Gastrocnemius medialis (tissue), 4 donors: ENCODE data around the gene SPRN. TPM values are rescaled to one million over a fixed set of nuclear protein-coding genes. Genes with fewer than 3 reads are reported as not detected.

Experiments
- ATAC-seq, 2 donors: fragments of 150-250 bp; one replicate each; pipeline ENCODE4 v1.9.1; 2016
- DNase-seq, 2 donors: peaks; one replicate each; pipeline ENCODE4 v3.0.0-alpha.2; 2019
- H3K27ac ChIP-seq, 4 donors: fragments of 200-600 bp; sonication (generic); 1 replicate in 1 of 4; 2 replicates in 3 of 4; pipeline ENCODE4 v1.5.1; 2016 to 2018; ENCODE audit warnings: mild to moderate bottlenecking in 2 of 4, moderate library complexity in 1 of 4
- H3K27me3 ChIP-seq, 3 donors: fragments of 200-600 bp; sonication (generic) in 2 of 3; 1 replicate in 1 of 3; 2 replicates in 2 of 3; pipeline versions ENCODE4 v1.5.1 to v1.6.0; 2016 to 2019; ENCODE audit warnings: mild to moderate bottlenecking in 1 of 3, moderate library complexity in 1 of 3
- H3K36me3 ChIP-seq, 2 donors: fragments of 200-600 bp; sonication (generic) in 1 of 2; one replicate each; pipeline ENCODE4 v1.5.1; 2017 to 2018
- H3K4me1 ChIP-seq, 2 donors: fragments of 200-600 bp; sonication (generic) in 1 of 2; one replicate each; pipeline ENCODE4 v1.5.1; 2016 to 2017; ENCODE audit warnings: mild to moderate bottlenecking in 2 of 2
- H3K4me3 ChIP-seq, 4 donors: fragments of 200-600 bp; sonication (generic) in 3 of 4; 1 replicate in 1 of 4; 2 replicates in 3 of 4; pipeline ENCODE4 v1.5.1; 2016 to 2019; ENCODE audit warnings: mild to moderate bottlenecking in 2 of 4
- H3K9me3 ChIP-seq, 3 donors: fragments of 200-600 bp; sonication (generic) in 2 of 3; 1 replicate in 1 of 3; 2 replicates in 2 of 3; pipeline ENCODE4 v1.5.1; 2016 to 2019
- CTCF ChIP-seq, 5 experiments: fragments of 450-650 bp in 3 of 5; fragments of 200-600 bp in 2 of 5; sonication (generic) in 2 of 5; IDR thresholded peaks in 4 of 5; conservative IDR thresholded peaks in 1 of 5; 1 replicate in 4 of 5; 2 replicates in 1 of 5; pipeline ENCODE4 v1.5.1; 2016 to 2019; ENCODE audit warnings: antibody characterized with exemption in 5 of 5, mild to moderate bottlenecking in 3 of 5, moderate library complexity in 3 of 5
- POLR2A ChIP-seq, 2 donors: fragments of 450-650 bp; IDR thresholded peaks; one replicate each; pipeline ENCODE4 v1.6.1; 2017; ENCODE audit warnings: antibody characterized with exemption in 2 of 2, mild to moderate bottlenecking in 2 of 2, moderate library complexity in 2 of 2
- in situ Hi-C, 4 donors: fragments of 200-750 bp; cut with MboI; loops; one replicate each; pipeline versions ENCODE4 v1.15.0 to v1.8.0; 2017; ENCODE audit warnings: low sequenced_read_pairs in 4 of 4
- intact Hi-C: fragments of 100-400 bp; cut with DNase I; formaldehyde crosslinking; loops from one replicate; pipeline ENCODE4 v1.15.1; 2023; ENCODE audit warnings: low total_unique reads
- total RNA-seq, 4 donors: library from RNA; depleted of rRNA; stranded (reverse); fragments of >200 nt; gene quantifications; one replicate each; pipeline versions ENCODE4 v1.1.0 to v1.2.3, GENCODE V29; 2016

SPRN gene
- total RNA-seq, 4 donors from 2014 or later: not detected

GRCh38 chr10:133460208-133460769 is 35.9 kb upstream of the SPRN start:
- TF ChIP-seq POLR2A (IDR thresholded peaks at IDR 0.05) (no peak), CTCF (IDR thresholded peaks at IDR 0.05 in 4 of 5, conservative IDR thresholded peaks at IDR 0.05 in 1 of 5) (no peak)
- no peaks in the 10 kb centered on the region for H3K9me3 ChIP-seq
- no peaks in the 10 kb centered on the region for H3K27me3 ChIP-seq
- no peaks in the 10 kb centered on the region for H3K36me3 ChIP-seq
- no peak overlapping the region for H3K4me3 ChIP-seq
- H3K27ac ChIP-seq: no peak overlapping the region
- no peaks in the 10 kb centered on the region for H3K4me1 ChIP-seq
- ATAC-seq (no peak), DNase-seq (no peak)
- intact Hi-C loops: no loop called here
- in situ Hi-C loops: no loop called here

GRCh38 chr10:133459454-133460207 is 35.2 kb upstream of the SPRN start:
- intact Hi-C loops: no loop called here
- H3K27ac ChIP-seq: no peak overlapping the region
- no peak for TF ChIP-seq CTCF (IDR thresholded peaks at IDR 0.05 in 4 of 5, conservative IDR thresholded peaks at IDR 0.05 in 1 of 5)
- no peak for TF ChIP-seq POLR2A (IDR thresholded peaks at IDR 0.05)
- DNase-seq (no peak), ATAC-seq (no peak)
- H3K4me1 ChIP-seq: no peaks in the 10 kb centered on the region
- no peak overlapping the region for H3K4me3 ChIP-seq
- H3K36me3 ChIP-seq: no peaks in the 10 kb centered on the region
- H3K9me3 ChIP-seq: no peaks in the 10 kb centered on the region
- in situ Hi-C loops: no loop called here
- no peaks in the 10 kb centered on the region for H3K27me3 ChIP-seq

- Histone ChIP-seq H3K27me3 (no peaks in the 10 kb centered on the region), H3K4me3 (no peak overlapping the region), H3K36me3 (no peaks in the 10 kb centered on the region), H3K27ac (no peak overlapping the region), H3K9me3 (no peaks in the 10 kb centered on the region), H3K4me1 (no peaks in the 10 kb centered on the region)
- in situ Hi-C loops: no loop called here
- no peak for TF ChIP-seq CTCF (IDR thresholded peaks at IDR 0.05 in 4 of 5, conservative IDR thresholded peaks at IDR 0.05 in 1 of 5)
- TF ChIP-seq POLR2A (IDR thresholded peaks at IDR 0.05): no peak
- no peak for DNase-seq
- intact Hi-C loops: no loop called here
- no peak for ATAC-seq
Measured at GRCh38 chr10:133458710-133459453, 34.5 kb upstream of the SPRN start.

- H3K36me3 ChIP-seq: no peaks in the 10 kb centered on the region
- TF ChIP-seq POLR2A (IDR thresholded peaks at IDR 0.05) (no peak), CTCF (IDR thresholded peaks at IDR 0.05 in 4 of 5, conservative IDR thresholded peaks at IDR 0.05 in 1 of 5) (no peak)
- H3K27me3 ChIP-seq: no peaks in the 10 kb centered on the region
- no peaks in the 10 kb centered on the region for H3K4me1 ChIP-seq
- no peak for DNase-seq
- in situ Hi-C loops (no loop called here), intact Hi-C loops (no loop called here)
- no peaks in the 10 kb centered on the region for H3K9me3 ChIP-seq
- no peak overlapping the region for H3K4me3 ChIP-seq
- no peak for ATAC-seq
- H3K27ac ChIP-seq: no peak overlapping the region
Measured at GRCh38 chr10:133458021-133458709, 33.7 kb upstream of the SPRN start.
